Thymus (tissue), 11 donors: Measurements from ENCODE around the gene PIP5K1C. TPM values are rescaled to one million over a fixed set of nuclear protein-coding genes. Genes with fewer than 3 reads are reported as not detected.
"Not testable (repeated sequence)": the region's sequence is repeated elsewhere in the genome, so short reads cannot be mapped to it uniquely, and the experiment has no call there.

Experiments
- DNase-seq, 9 donors: peaks; one replicate each; pipeline ENCODE4 v3.0.0-alpha.2; 2013; ENCODE audit warnings: low spot score in 9 of 9, low read depth in 6 of 9, missing footprints in 1 of 9
- H3K27ac ChIP-seq, 2 donors: one replicate each; pipeline ENCODE4 v1.5.1; 2013; ENCODE audit warnings: control low read depth in 1 of 2, low read depth in 1 of 2, low read length in 1 of 2, mild to moderate bottlenecking in 1 of 2, moderate library complexity in 1 of 2
- H3K27me3 ChIP-seq, 2 donors: one replicate each; pipeline ENCODE4 v1.5.1; 2013; ENCODE audit warnings: low read length in 1 of 2; ENCODE audit not compliant: control insufficient read depth in 2 of 2, insufficient read depth in 1 of 2
- H3K36me3 ChIP-seq, 2 donors: one replicate each; pipeline ENCODE4 v1.5.1; 2013; ENCODE audit warnings: low read length in 1 of 2, mild to moderate bottlenecking in 1 of 2, moderate library complexity in 1 of 2; ENCODE audit not compliant: control insufficient read depth in 2 of 2, insufficient read depth in 2 of 2
- H3K4me1 ChIP-seq, 2 donors: one replicate each; pipeline ENCODE4 v1.5.1; 2013; ENCODE audit warnings: low read length in 2 of 2; ENCODE audit not compliant: control insufficient read depth in 2 of 2, insufficient read depth in 2 of 2
- H3K4me3 ChIP-seq, 2 donors: one replicate each; pipeline ENCODE4 v1.5.1; 2013; ENCODE audit warnings: low read length in 2 of 2, control low read depth in 1 of 2, mild to moderate bottlenecking in 1 of 2
- H3K9me3 ChIP-seq, 2 donors: one replicate each; pipeline ENCODE4 v1.5.1; 2013; ENCODE audit warnings: low read length in 1 of 2, mild to moderate bottlenecking in 1 of 2; ENCODE audit not compliant: control insufficient read depth in 2 of 2, insufficient read depth in 1 of 2
- WGBS: extraction: QIAGEN DNeasy Blood & Tissue Kit; methylation state at CpG from one replicate; pipeline ENCODE4 v1.1.7; 2013; 5-methylcytosine and 5-hydroxymethylcytosine counted together
- polyA plus RNA-seq: library from polyadenylated mRNA; stranded (reverse); fragments of 200-250 nt; gene quantifications from one replicate; pipeline ENCODE4 v1.2.3, GENCODE V29; 2013
- total RNA-seq: library from RNA; stranded (reverse); fragments of 120-200 nt; gene quantifications from one replicate; pipeline ENCODE4 v1.2.4, GENCODE V29; 2013
- donor health status: healthy.

Gene PIP5K1C
- total and polyA plus RNA-seq, 2 donors: 3.4 to 14.0 TPM

DNA sequence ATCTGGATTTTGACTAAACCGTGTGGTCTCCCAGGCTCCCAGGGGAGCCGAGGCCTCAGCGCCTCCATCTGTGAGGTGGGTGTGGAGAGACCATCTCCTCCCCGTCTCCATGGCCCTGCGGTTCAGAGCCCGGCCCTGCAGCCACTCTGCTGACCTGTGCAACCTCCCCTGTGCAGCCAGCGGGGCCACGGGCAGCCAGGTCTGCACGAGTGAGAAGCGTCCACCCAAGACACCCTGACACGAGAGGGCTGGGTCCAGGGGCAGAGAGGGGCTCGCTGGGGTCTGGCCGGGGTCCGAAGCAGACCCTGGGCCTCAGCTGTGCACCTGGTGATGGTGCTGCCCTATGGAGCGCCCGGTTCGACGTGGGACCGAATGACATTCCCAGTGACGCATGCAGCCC, 63.3 kb downstream of the PIP5K1C start:
- Histone ChIP-seq H3K9me3 (peaks cover 0 to 2% of the 10 kb centered on the region in 2 donors), H3K27me3 (no peaks in the 10 kb centered on the region), H3K4me1 (no peaks in the 10 kb centered on the region), H3K4me3 (no peak overlapping the region), H3K36me3 (peaks cover 24 to 42% of the 10 kb centered on the region in 2 donors), H3K27ac (no peak overlapping the region)
- DNase-seq: no peak
- WGBS: 98% methylated on average over 20 of the region's 20 CpGs

DNA sequence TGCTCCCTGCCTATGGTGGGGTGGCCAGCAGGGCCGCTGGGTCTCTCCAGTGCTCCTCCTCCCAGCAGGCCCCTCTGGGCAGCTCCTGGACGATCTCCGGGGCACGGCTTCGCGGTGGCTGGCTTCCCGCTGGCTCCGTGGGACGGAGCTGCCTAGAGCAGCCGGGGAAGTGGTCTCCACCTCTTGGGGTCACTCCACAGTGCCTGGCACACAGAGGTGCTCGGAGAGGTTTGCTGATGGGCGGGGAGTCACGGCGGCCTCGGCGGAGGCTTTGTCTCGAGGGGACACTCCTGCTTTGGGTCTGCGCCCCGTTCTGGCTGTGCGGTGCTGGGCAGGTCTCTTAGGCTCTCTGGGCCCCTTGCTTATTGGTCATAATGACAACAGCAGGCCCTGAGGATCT, 63.8 kb downstream of the PIP5K1C start:
- Histone ChIP-seq H3K4me1 (no peaks in the 10 kb centered on the region), H3K36me3 (peaks cover 23 to 44% of the 10 kb centered on the region in 2 donors), H3K4me3 (no peak overlapping the region), H3K27me3 (no peaks in the 10 kb centered on the region), H3K9me3 (peaks cover 0 to 2% of the 10 kb centered on the region in 2 donors), H3K27ac (no peak overlapping the region)
- no peak for DNase-seq
- WGBS: 97% methylated on average over 20 of the region's 20 CpGs

DNA sequence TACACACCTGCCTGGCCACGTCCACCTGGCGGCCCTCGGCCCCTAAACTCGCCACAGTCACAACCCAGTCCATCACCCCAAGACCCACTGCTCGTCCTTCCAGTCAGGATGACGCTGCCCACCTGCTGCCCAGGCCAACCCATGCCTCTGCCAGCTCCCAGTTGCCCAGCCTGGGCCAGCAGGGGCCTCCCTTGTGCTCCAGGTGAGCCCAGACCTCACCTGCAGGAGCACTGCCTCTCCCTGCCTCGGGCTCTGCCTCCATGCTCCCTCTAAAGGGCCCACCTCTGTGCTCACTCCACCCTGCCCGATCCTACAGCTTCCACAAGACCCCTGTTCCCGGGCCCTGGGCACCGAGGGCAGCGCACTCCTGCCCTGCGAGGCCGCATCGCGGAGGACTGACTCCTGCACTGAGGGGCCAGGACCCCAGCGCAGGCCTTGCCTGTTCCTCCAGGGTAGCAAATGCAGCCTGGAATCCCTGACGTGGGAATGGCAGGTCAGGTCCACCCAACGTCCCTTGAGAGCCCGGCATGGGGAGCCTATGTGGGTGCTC, 65.7 kb downstream of the PIP5K1C start:
- H3K36me3 ChIP-seq: peaks cover 16 to 43% of the 10 kb centered on the region in 2 donors

DNA sequence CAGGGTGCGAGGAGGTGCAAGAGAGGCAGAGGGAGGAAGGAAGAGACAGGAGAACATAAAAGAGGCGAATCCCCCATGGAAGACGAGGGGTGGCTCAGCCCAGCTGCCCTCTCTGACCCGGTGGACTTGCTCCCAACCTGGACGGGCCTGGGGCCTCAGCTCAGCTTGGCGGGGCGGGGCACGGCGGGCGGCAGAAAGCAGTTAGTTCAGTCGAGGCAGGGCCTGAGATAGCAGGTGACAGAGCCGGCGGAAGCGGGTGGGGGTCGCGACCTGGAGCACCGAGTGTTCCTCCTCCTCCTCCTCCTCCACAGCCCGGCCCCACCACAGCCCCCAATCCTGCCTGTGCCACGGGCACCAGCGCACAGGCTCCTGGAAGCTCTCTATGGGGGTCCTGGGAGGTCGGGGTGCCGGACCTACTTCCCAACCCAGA, 66.7 kb downstream of the PIP5K1C start:
- WGBS: 95% methylated on average over 22 of the region's 22 CpGs
- no peaks in the 10 kb centered on the region for H3K4me1 ChIP-seq
- H3K4me3 ChIP-seq: no peak overlapping the region
- H3K9me3 ChIP-seq: no peaks in the 10 kb centered on the region
- peaks cover 13 to 33% of the 10 kb centered on the region in 2 donors for H3K36me3 ChIP-seq
- no peak for DNase-seq
- H3K27me3 ChIP-seq: no peaks in the 10 kb centered on the region
- no peak overlapping the region for H3K27ac ChIP-seq

More for the DNA sequence above, 65.7 kb downstream of the PIP5K1C start:
- no peak overlapping the region for H3K27ac ChIP-seq
- peaks cover 0 to 2% of the 10 kb centered on the region in 2 donors for H3K9me3 ChIP-seq
- WGBS: 97% methylated on average over 19 of the region's 19 CpGs
- no peak for DNase-seq
- no peak overlapping the region for H3K4me3 ChIP-seq
- H3K27me3 ChIP-seq: no peaks in the 10 kb centered on the region
- H3K4me1 ChIP-seq: no peaks in the 10 kb centered on the region

DNA sequence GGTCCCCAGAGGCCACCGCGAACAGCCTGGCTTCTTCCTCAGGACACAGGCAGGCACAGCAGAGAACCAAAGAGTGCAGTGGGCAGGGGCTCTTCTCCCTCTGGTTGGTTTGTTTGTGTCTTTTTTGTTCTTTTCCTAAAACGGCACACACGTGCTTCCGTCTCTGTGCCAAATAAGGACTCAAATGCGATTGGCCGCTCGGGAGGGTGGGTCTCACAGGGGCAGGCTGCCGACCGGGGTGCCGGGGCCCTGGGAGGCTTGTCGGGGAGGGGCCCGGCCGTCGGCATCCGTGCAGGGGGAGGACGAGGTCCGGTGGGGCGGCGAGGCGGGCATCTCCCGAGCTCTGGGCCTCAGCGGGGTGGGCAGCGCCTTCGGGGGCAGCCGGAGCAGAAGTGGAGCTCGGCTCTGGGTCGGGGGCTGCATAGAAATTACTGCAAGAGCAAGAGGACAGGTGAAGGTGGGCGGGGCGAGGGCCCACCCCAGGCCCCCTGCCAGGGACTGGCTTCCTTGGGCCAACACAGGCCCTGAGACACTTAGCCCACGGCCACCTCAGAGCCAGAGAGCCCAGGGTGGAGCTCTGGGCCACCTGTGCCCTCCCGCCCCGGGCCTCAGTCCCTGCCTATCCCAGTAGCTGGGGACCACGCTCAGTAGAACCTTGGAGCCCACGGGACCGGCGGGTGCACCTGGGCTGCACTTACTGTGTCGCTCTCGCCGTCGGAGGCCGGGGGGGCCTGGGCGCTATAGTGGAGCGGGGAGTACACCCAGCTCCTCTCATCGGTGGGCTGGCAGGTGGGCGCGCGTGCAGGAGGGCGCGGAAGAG, 67.3 kb downstream of the PIP5K1C start:
- DNase-seq: no peak
- Histone ChIP-seq H3K4me3 (no peak overlapping the region), H3K9me3 (no peaks in the 10 kb centered on the region), H3K36me3 (peaks cover 9 to 28% of the 10 kb centered on the region in 2 donors), H3K27me3 (no peaks in the 10 kb centered on the region), H3K4me1 (no peaks in the 10 kb centered on the region), H3K27ac (no peak overlapping the region)
- WGBS: 97% methylated on average over 50 of the region's 50 CpGs

DNA sequence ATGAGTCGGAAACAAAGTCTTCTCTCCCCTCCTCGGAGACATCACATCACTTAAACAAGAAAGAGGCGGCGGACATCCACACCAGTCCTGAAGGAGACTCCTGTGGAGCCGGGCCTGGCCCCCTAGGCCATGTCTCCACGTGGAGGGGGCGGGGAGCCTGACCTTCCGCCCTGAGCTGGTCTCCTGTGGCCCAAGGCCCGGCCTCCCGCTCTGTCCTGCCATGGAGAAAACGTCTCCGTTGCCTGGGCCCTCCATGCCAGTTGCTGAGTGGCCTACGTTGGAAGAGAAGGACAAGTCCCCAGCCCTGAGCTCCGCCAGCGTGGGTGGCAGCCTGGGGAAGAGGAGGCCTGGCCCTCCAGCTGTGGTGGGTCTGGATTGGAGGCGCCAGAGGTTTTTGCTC, 68.2 kb downstream of the PIP5K1C start:
- no peaks in the 10 kb centered on the region for H3K27me3 ChIP-seq
- DNase-seq: no peak
- WGBS: 95% methylated on average over 16 of the region's 16 CpGs
- no peak overlapping the region for H3K27ac ChIP-seq
- peaks cover 0 to 4% of the 10 kb centered on the region in 2 donors for H3K4me1 ChIP-seq
- no peak overlapping the region for H3K4me3 ChIP-seq
- H3K9me3 ChIP-seq: peaks cover 0 to 3% of the 10 kb centered on the region in 2 donors
- peaks cover 7 to 20% of the 10 kb centered on the region in 2 donors for H3K36me3 ChIP-seq

DNA sequence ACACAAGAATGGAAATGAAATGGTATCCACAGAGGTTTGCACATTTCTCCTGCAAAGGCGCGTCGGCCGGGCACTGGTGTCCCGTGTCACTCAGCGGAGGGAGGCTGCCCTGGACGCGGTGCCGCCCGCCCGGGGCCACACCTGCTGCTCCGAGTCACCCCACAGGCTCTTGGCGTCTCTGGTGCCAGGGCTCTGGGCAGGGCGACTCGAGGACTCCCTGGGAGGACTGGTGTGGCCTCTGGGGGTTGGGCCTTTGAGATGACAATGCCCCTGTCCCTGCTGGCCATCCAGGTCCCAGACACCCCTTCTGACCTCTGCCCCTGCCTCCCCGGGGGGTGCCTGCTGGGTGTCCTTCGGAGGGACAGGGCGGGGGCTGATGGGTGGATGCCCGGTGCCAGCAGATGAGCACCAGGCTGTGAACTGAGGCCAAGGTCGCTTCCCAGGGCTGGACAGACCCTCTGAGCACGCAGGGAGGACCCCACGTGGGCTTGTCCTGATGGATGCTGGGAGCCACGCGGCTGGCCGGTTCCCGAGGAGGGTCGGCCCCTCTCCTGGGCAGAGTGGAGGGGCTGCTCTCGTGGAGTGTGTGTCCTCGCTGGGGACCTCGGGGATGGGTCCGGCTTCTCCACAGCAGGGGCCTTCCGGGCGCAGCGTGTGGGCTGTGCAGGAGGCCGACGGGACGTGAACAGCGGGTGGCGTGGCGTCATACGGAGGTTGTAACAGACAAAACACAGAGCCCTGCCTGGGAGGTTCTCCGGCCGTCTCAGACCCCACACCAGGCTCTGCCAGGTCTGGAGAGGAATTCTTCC, 69.0 kb downstream of the PIP5K1C start:
- Histone ChIP-seq H3K4me3 (no peak overlapping the region), H3K9me3 (peaks cover 0 to 3% of the 10 kb centered on the region in 2 donors), H3K27ac (no peak overlapping the region), H3K4me1 (peaks cover 0 to 8% of the 10 kb centered on the region in 2 donors), H3K36me3 (peaks cover 7 to 16% of the 10 kb centered on the region in 2 donors), H3K27me3 (no peaks in the 10 kb centered on the region)
- whole genome bisulfite sequencing: 97% methylated on average over 43 of the region's 43 CpGs
- DNase-seq: no peak

DNA sequence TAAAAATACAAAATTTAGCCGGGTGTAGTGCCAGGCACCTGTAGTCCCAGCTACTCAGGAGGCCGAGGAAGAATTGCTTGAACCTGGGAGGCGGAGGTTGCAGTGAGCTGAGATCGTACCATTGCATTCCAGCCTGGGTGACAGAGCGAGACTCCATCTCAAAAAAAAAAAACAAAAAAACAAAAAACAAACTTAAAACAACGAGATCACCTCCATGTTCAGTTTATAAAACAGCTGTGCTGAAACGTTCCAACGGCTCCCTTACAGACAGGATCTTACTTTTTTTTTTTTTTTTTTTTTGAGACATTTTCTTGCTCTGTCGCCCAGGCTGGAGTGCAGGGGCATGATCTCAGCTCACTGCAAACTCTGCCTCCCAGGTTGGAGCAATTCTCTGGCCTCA, 71.5 kb downstream of the PIP5K1C start:
- DNase-seq, H3K9me3 ChIP-seq, H3K27ac ChIP-seq, H3K4me3 ChIP-seq, H3K27me3 ChIP-seq: not testable (repeated sequence)
- Histone ChIP-seq H3K4me1 (peaks cover 13 to 22% of the 10 kb centered on the region in 2 donors), H3K36me3 (peaks cover 7 to 16% of the 10 kb centered on the region in 2 donors)
- WGBS: 85% methylated on average over 9 of the region's 9 CpGs

DNA sequence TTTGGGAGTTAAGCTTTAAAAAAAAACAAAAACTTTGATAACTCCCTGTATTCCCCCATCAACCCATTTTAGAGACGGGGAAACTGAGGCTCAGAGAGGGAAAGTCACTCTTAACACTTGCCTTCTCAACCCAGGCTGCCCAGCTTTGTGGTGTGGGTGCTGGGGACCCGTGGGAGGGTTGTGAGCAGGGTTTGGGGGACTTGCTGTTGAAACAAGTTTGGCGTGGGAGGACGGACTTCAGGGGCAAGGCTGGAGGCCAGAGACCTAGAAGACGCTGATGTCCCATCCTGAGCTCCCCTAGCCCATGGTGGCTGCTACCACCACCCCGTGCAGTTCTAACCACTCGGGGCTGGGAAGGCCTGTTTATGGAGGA, 72.9 kb downstream of the PIP5K1C start:
- WGBS: 72% methylated on average over 7 of the region's 7 CpGs
- Histone ChIP-seq H3K27ac (no peak overlapping the region), H3K4me3 (peak overlapping the region in 1 of 2 donors; percentile 26), H3K4me1 (peaks cover 13 to 22% of the 10 kb centered on the region in 2 donors), H3K9me3 (peaks cover 0 to 3% of the 10 kb centered on the region in 2 donors), H3K27me3 (no peaks in the 10 kb centered on the region), H3K36me3 (peaks cover 11 to 25% of the 10 kb centered on the region in 2 donors)
- no peak for DNase-seq
